GM19193 (cell line): Measurements from ENCODE around the gene SLC5A6.

ENCODE experiments used
- POLR2A ChIP-seq: IDR thresholded peaks from 4 replicates; pipeline ENCODE4 v1.6.1; 2011; ENCODE audit not compliant: insufficient read depth, insufficient read length; ENCODE audit errors: extremely low read depth

Gene SLC5A6

GRCh38 chr2:27194538-27195354, 17.3 kb downstream of the SLC5A6 start:
- no peak for TF ChIP-seq POLR2A

- TF ChIP-seq POLR2A = no peak
Measured at GRCh38 chr2:27191070-27191829, 20.8 kb downstream of the SLC5A6 start.

- TF ChIP-seq POLR2A = no peak
Measured at GRCh38 chr2:27189989-27190388, 22.1 kb downstream of the SLC5A6 start.

- no peak for TF ChIP-seq POLR2A
Measured at GRCh38 chr2:27186613-27187345, 25.3 kb downstream of the SLC5A6 start.

GRCh38 chr2:27185331-27186026, 26.6 kb downstream of the SLC5A6 start:
- TF ChIP-seq POLR2A = no peak

GRCh38 chr2:27184115-27184514, 28.0 kb downstream of the SLC5A6 start:
- no peak for TF ChIP-seq POLR2A

- no peak for TF ChIP-seq POLR2A
Measured at GRCh38 chr2:27182346-27182745, 29.7 kb downstream of the SLC5A6 start.

GRCh38 chr2:27179344-27180000, 32.6 kb downstream of the SLC5A6 start:
- TF ChIP-seq POLR2A = no peak

- TF ChIP-seq POLR2A = no peak
Measured at GRCh38 chr2:27178469-27178868, 33.6 kb downstream of the SLC5A6 start.

GRCh38 chr2:27177441-27178351, 34.4 kb downstream of the SLC5A6 start:
- TF ChIP-seq POLR2A = no peak

GRCh38 chr2:27175330-27175729, 36.7 kb downstream of the SLC5A6 start:
- no peak for TF ChIP-seq POLR2A

GRCh38 chr2:27174638-27175037, 37.4 kb downstream of the SLC5A6 start:
- no peak for TF ChIP-seq POLR2A

GRCh38 chr2:27171351-27171848, 40.7 kb downstream of the SLC5A6 start:
- no peak for TF ChIP-seq POLR2A
